Measurements from ENCODE around the gene HS3ST5.

HS3ST5 gene

GRCh38 chr6:114195631-114196403, 147.0 kb downstream of the HS3ST5 start:
- TF ChIP-seq CTCF (conservative IDR thresholded peaks at IDR 0.05; ENCODE audit: control insufficient read depth, insufficient read depth, low read depth, low read length): no peak
- no peak overlapping the region for H3K4me3 ChIP-seq (ENCODE audit: control insufficient read depth, low read depth, low read length)

GRCh38 chr6:114195027-114195365, 147.8 kb downstream of the HS3ST5 start:
- DNase-seq (ENCODE audit: low read depth): no peak
- no peak overlapping the region for H3K4me3 ChIP-seq (ENCODE audit: control insufficient read depth, low read depth, low read length)
- no peak for TF ChIP-seq CTCF (conservative IDR thresholded peaks at IDR 0.05; ENCODE audit: control insufficient read depth, insufficient read depth, low read depth, low read length)

More at GRCh38 chr6:114195631-114196403, 147.0 kb downstream of the HS3ST5 start:
- no peak for DNase-seq (ENCODE audit: low read depth)

GRCh38 chr6:114194362-114195026, 148.3 kb downstream of the HS3ST5 start:
- DNase-seq (ENCODE audit: low read depth): no peak
- no peak for TF ChIP-seq CTCF (conservative IDR thresholded peaks at IDR 0.05; ENCODE audit: control insufficient read depth, insufficient read depth, low read depth, low read length)
- no peak overlapping the region for H3K4me3 ChIP-seq (ENCODE audit: control insufficient read depth, low read depth, low read length)

GRCh38 chr6:114187563-114187962, 155.3 kb downstream of the HS3ST5 start:
- H3K4me3 ChIP-seq (ENCODE audit: control insufficient read depth, low read depth, low read length): no peak overlapping the region
- no peak for TF ChIP-seq CTCF (conservative IDR thresholded peaks at IDR 0.05; ENCODE audit: control insufficient read depth, insufficient read depth, low read depth, low read length)
- no peak for DNase-seq (ENCODE audit: low read depth)

- H3K4me3 ChIP-seq (ENCODE audit: control insufficient read depth, low read depth, low read length): no peak overlapping the region
- no peak for TF ChIP-seq CTCF (conservative IDR thresholded peaks at IDR 0.05; ENCODE audit: control insufficient read depth, insufficient read depth, low read depth, low read length)
- no peak for DNase-seq (ENCODE audit: low read depth)
Observed at GRCh38 chr6:114181664-114182063, 161.2 kb downstream of the HS3ST5 start.

- DNase-seq (ENCODE audit: low read depth): no peak
- no peak overlapping the region for H3K4me3 ChIP-seq (ENCODE audit: control insufficient read depth, low read depth, low read length)
- no peak for TF ChIP-seq CTCF (conservative IDR thresholded peaks at IDR 0.05; ENCODE audit: control insufficient read depth, insufficient read depth, low read depth, low read length)
Observed at GRCh38 chr6:114179411-114179810, 163.4 kb downstream of the HS3ST5 start.
